Peyer's patch (tissue), 4 donors: ENCODE results near the gene TBX1.

ENCODE experiments used
- POLR2A ChIP-seq, 2 donors: fragments of 450-650 bp; IDR thresholded peaks; one replicate each; pipeline ENCODE4 v1.5.1; 2017; ENCODE audit warnings: antibody characterized with exemption in 2 of 2, mild to moderate bottlenecking in 2 of 2, moderate library complexity in 2 of 2
- TF ChIP-seq, protein P1 (sequence below), 6 experiments: fragments of 450-650 bp in 4 of 6; fragments of 200-600 bp in 2 of 6; sonication (generic) in 1 of 6; IDR thresholded peaks; one replicate each; pipeline ENCODE4 v1.5.1; 2017 to 2019; ENCODE audit warnings: antibody characterized with exemption in 6 of 6, mild to moderate bottlenecking in 3 of 6, moderate library complexity in 1 of 6

DNA sequence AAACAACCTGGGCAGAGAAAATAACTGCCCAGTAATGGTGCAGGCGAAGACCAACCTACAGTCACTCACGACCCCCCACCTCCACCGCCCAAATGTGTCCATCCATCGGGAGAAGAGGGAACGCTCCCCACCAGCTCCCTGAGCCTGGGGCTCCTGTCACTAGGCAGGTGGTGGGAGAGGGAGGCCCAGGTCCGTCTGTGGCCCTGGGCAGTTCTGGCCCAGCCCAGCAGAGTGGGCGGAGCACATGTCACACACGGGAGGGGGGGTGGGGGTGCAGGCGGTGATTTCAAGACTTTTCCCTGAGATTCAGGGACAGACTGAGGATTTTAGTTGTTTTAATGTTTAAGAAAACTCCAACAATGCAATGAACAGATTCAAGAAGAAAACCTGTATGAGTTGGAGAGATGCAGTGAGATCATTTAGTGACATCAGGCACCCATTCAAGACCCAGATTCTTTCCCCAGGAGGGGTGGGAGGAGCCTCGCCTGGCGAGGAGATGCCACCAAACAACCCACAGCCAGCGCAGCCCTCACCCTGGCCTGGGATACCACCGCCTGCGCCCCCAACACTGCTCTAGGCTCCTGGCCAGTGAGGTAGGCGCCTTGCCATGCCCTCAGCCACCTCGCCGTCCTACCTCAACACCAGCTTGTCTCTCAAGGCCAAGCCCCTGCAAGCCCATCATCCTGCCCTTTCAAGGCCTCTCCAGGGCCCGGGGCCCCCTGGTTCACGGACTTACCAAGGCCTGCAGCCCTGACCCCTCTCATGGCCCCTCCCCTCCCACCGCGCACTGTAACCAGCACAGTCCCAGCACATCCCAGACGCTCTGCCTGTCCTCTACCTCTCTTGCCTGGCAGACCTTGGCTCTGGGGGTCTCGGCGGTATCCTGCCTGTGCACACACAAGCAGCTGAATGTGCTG is 36.8 kb downstream of the TBX1 start:
- no peak for TF ChIP-seq POLR2A (IDR thresholded peaks at IDR 0.05)
- TF ChIP-seq, protein P1, sequence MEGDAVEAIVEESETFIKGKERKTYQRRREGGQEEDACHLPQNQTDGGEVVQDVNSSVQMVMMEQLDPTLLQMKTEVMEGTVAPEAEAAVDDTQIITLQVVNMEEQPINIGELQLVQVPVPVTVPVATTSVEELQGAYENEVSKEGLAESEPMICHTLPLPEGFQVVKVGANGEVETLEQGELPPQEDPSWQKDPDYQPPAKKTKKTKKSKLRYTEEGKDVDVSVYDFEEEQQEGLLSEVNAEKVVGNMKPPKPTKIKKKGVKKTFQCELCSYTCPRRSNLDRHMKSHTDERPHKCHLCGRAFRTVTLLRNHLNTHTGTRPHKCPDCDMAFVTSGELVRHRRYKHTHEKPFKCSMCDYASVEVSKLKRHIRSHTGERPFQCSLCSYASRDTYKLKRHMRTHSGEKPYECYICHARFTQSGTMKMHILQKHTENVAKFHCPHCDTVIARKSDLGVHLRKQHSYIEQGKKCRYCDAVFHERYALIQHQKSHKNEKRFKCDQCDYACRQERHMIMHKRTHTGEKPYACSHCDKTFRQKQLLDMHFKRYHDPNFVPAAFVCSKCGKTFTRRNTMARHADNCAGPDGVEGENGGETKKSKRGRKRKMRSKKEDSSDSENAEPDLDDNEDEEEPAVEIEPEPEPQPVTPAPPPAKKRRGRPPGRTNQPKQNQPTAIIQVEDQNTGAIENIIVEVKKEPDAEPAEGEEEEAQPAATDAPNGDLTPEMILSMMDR (IDR thresholded peaks at IDR 0.05), result no peak
